ENCODE results near the gene ASIC3. TPM values are rescaled to one million over a fixed set of nuclear protein-coding genes. Genes with fewer than 3 reads are reported as not detected.

Gene ASIC3
- total and polyA plus RNA-seq, 2 of the 8 experiments (the other 6 are each of a cell fraction or from before 2014, with no cell fraction given): 1.6 to 1.9 TPM

DNA sequence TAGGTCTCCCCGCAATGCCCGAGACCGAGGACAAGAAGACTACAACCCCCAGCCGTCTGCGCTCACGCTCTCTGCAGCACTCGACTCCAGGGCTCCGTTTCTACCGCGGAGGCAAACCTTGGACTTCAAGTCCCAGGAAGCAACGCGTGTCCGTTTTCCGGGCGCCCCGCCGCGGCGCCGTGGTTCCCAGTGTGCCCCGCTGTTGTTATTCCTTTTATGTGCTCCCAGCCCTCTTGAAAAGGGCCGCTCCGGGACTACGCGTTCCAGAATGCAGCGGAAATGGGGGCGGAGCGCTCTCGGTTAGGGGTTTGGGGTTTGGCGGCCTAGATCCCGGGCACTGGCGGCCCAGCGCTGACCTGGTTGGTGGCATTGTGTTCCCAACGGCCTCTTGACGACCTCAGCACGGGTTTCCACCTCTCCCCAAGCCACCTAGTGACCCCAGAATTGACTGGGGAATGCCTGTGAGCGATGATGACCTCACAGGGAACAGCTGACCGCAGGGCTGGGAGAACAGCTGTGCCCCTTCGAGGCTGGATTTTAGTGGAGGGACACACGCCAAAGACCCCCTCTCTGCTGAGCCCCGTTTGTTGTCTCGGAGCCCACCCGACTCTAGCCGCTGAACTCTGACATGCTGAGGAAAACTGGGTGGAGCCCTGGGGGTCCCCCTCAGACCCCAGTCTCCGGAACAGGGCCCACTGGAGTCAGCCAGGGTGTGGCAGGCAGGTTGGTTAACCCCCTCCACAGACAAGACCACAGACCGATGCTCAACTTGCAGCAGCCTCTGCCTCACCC is 9.9 kb downstream of the ASIC3 start:
- no peaks in the 10 kb centered on the region for H3K9me3 ChIP-seq (ENCODE audit: insufficient read depth in 2 of 2, low read depth in 1 of 2, low read length in 1 of 2)
- 0 out of 2 replicates have a peak, but pooled peaks cover 3% of the 10 kb centered on the region for H3K79me1 ChIP-seq (ENCODE audit: low read depth, low read length)
- peak overlapping the region; percentile 19; the same call in 1 of the 2 replicates for H2BK15ac ChIP-seq (ENCODE audit: low read length)
- peak overlapping the region; percentile 86 to 98 for H3K4me2 ChIP-seq (ENCODE audit: insufficient read depth in 1 of 2, low read depth in 2 of 2, low read length in 2 of 2)
- H4K5ac ChIP-seq (ENCODE audit: insufficient read length, low read depth, low read length): peak overlapping the region; percentile 55
- no peak overlapping the region for H3K23ac ChIP-seq (ENCODE audit: insufficient read length)
- H3K4me1 ChIP-seq (replicated peaks in 1 of 4; ENCODE audit: control insufficient read depth in 3 of 4, insufficient read depth in 4 of 4, low read length in 3 of 4): peaks cover 9 to 41% (median 29%) of the 10 kb centered on the region in 4 experiments
- H3K9ac ChIP-seq (replicated peaks in 1 of 4; ENCODE audit: extremely low read depth in 1 of 4, low read depth in 3 of 4, low read length in 3 of 4): peak overlapping the region in 2 of 4 experiments; percentile 26 to 29; a peak in 2 of 7 replicates
- peak overlapping the region; percentile 47; the same call in 1 of the 2 replicates for H2AFZ ChIP-seq (ENCODE audit: low read length)
- H2BK5ac ChIP-seq (ENCODE audit: low read depth, low read length): peak overlapping the region; percentile 71; the same call in 1 of the 2 replicates
- peak overlapping the region; percentile 36 for H4K91ac ChIP-seq (replicated peaks; ENCODE audit: insufficient read length, low read length)
- peaks cover 0 to 9% (median 4%) of the 10 kb centered on the region in 4 experiments; a peak in 5 of 7 replicates for H3K27me3 ChIP-seq (replicated peaks in 1 of 4; ENCODE audit: control insufficient read depth in 3 of 4, extremely low read depth in 1 of 4, insufficient read depth in 3 of 4, low read length in 3 of 4)
- H2AK5ac ChIP-seq (ENCODE audit: low read depth, low read length): no peak overlapping the region
- peak overlapping the region; percentile 59 to 91 (median 78) for H3K4me3 ChIP-seq (ENCODE audit: extremely low read depth in 1 of 4, insufficient read depth in 2 of 4, low read depth in 3 of 4, low read length in 4 of 4)
- H3K36me3 ChIP-seq (ENCODE audit: control insufficient read depth in 2 of 4, insufficient read depth in 4 of 4, low read length in 3 of 4): no peaks in the 10 kb centered on the region
- peak overlapping the region; percentile 61; the same call in 1 of the 2 replicates for H3K27ac ChIP-seq (ENCODE audit: low read depth, low read length)
- peaks cover 0 to 4% of the 10 kb centered on the region in 2 experiments for H4K20me1 ChIP-seq (replicated peaks in 1 of 2; ENCODE audit: control insufficient read depth in 1 of 2, insufficient read depth in 2 of 2, low read length in 2 of 2)
- peak overlapping the region; percentile 68 for H3K18ac ChIP-seq (ENCODE audit: extremely low read depth, low read length)
- H3K23me2 ChIP-seq (ENCODE audit: low read depth, low read length): peaks cover 30% of the 10 kb centered on the region
- H2BK120ac ChIP-seq (replicated peaks; ENCODE audit: low read depth, low read length): no peak overlapping the region
- H3K79me2 ChIP-seq (ENCODE audit: control insufficient read depth in 1 of 2, insufficient read depth in 2 of 2, low read length in 2 of 2): peaks cover 0 to under 1% of the 10 kb centered on the region in 2 experiments; a peak in 1 of 4 replicates
- no peak overlapping the region for H2BK12ac ChIP-seq (ENCODE audit: low read depth, low read length)
- 7% methylated on average over 46 of the region's 46 CpGs; no CpG with 5 or more reads in 1 of the 2 experiments for WGBS, 2 experiments (ENCODE audit: extremely low coverage in 1 of 2, insufficient coverage in 1 of 2, insufficient read length in 1 of 2, insufficient replicate concordance in 2 of 2, low coverage in 1 of 2, low lambda C conversion rate in 2 of 2, missing lambda C conversion rate in 1 of 2)
- DNase-seq (ENCODE audit: low read depth in 1 of 2, low spot score in 2 of 2) (peak; percentile 98 to 99), FAIRE-seq (no peak)
- H2BK20ac ChIP-seq (ENCODE audit: low read length): no peak overlapping the region; the same call in 1 of the 2 replicates
- H3K56ac ChIP-seq (replicated peaks; ENCODE audit: insufficient read length, low read depth, low read length): no peak overlapping the region
- H3K14ac ChIP-seq (ENCODE audit: insufficient read length): no peak overlapping the region
- POLR2A ChIA-PET (ENCODE audit: partially characterized antibody): interaction anchor here (1.0 to 2.5 kb wide), 10 partner anchors 11 to 48 kb away, joined by 3 to 7 read pairs (median 3); partner anchors contain the start of genes ABCB8, FASTK and TMUB1
- H3K4ac ChIP-seq (replicated peaks; ENCODE audit: insufficient read length, low read depth, low read length): peak overlapping the region; percentile 89
- 0 out of 2 replicates have a peak overlapping the region, but pooled peaks have one; percentile 29 for H4K8ac ChIP-seq (ENCODE audit: extremely low read depth, insufficient read depth, low read length)
- CTCF ChIA-PET (ENCODE audit: partially characterized antibody): interaction anchor here (0.7 to 9.7 kb wide), 13 partner anchors 9 to 66 kb away, joined by 3 to 88 read pairs (median 5); partner anchors contain the start of genes ABCB8 and FASTK
- peak; percentile 54; the same call in 1 of the 2 replicates for TF ChIP-seq SRF (IDR thresholded peaks at IDR 0.05; ENCODE audit: low read depth, low read length)
- TF ChIP-seq HDAC2 (IDR thresholded peaks at IDR 0.05; ENCODE audit: borderline replicate concordance in 1 of 2, low read depth in 2 of 2, low read length in 2 of 2): 0 out of 4 replicates have a peak, but pooled peaks of 1 of the 2 experiments have one; percentile 30
- TF ChIP-seq TEAD4 (IDR thresholded peaks at IDR 0.05; ENCODE audit: low read depth, low read length): 0 out of 2 replicates have a peak, but pooled peaks have one; percentile 21
- 0 out of 2 replicates have a peak, but pooled peaks have one; percentile 51 for TF ChIP-seq TCF12 (IDR thresholded peaks at IDR 0.05; ENCODE audit: low read depth, low read length)
- no peak for TF ChIP-seq CHD2 (IDR thresholded peaks at IDR 0.05; ENCODE audit: low read length)
- TF ChIP-seq TAF1 (IDR thresholded peaks at IDR 0.05; ENCODE audit: low read depth, low read length): peak; percentile 60; the same call in 1 of the 2 replicates
- TF ChIP-seq YY1 (IDR thresholded peaks at IDR 0.05; ENCODE audit: low read depth, low read length): peak; percentile 65
- peak; percentile 94 for TF ChIP-seq SIX5 (IDR thresholded peaks at IDR 0.05; ENCODE audit: low read depth, low read length)
- peak; percentile 34 for TF ChIP-seq EZH2 (IDR thresholded peaks at IDR 0.05; ENCODE audit: low read depth, low read length, severe bottlenecking)
- peak; percentile 14 for TF ChIP-seq ASH2L (IDR thresholded peaks at IDR 0.05; ENCODE audit: low read length)
